Activated T-helper 9 cell treated with anti-CD3 and anti-CD28 coated beads, Interleukin-2, amount 50 U/mL, for 16 hours (primary cell): Measurements from ENCODE around the gene WNT7A.

Source experiments
- DNase-seq: peaks from one replicate; pipeline ENCODE4 v3.0.0-alpha.2; 2020; ENCODE audit warnings: low read depth

The WNT7A gene

GRCh38 chr3:13845806-13846205 lies 34.1 kb downstream of the WNT7A start:
- DNase-seq: no peak

GRCh38 chr3:13844911-13845310 lies 35.0 kb downstream of the WNT7A start:
- DNase-seq: no peak

- no peak for DNase-seq
Observed at GRCh38 chr3:13844286-13844685, 35.6 kb downstream of the WNT7A start.

GRCh38 chr3:13843351-13843750 lies 36.5 kb downstream of the WNT7A start:
- DNase-seq: no peak

- DNase-seq: no peak
Observed at GRCh38 chr3:13842226-13842625, 37.6 kb downstream of the WNT7A start.

- no peak for DNase-seq
Observed at GRCh38 chr3:13841826-13842225, 38.0 kb downstream of the WNT7A start.

GRCh38 chr3:13841141-13841540 lies 38.7 kb downstream of the WNT7A start:
- no peak for DNase-seq

GRCh38 chr3:13840456-13840855 lies 39.4 kb downstream of the WNT7A start:
- no peak for DNase-seq

GRCh38 chr3:13839726-13840340 lies 40.0 kb downstream of the WNT7A start:
- no peak for DNase-seq

GRCh38 chr3:13839253-13839652 lies 40.6 kb downstream of the WNT7A start:
- no peak for DNase-seq

GRCh38 chr3:13838421-13838820 lies 41.5 kb downstream of the WNT7A start:
- DNase-seq: no peak

- DNase-seq: no peak
Observed at GRCh38 chr3:13837751-13838150, 42.1 kb downstream of the WNT7A start.

- DNase-seq: no peak
Observed at GRCh38 chr3:13836658-13837587, 42.9 kb downstream of the WNT7A start.

GRCh38 chr3:13835246-13835645 lies 44.6 kb downstream of the WNT7A start:
- no peak for DNase-seq

GRCh38 chr3:13834258-13835035 lies 45.4 kb downstream of the WNT7A start:
- DNase-seq: no peak

GRCh38 chr3:13833506-13834257 lies 46.2 kb downstream of the WNT7A start:
- DNase-seq: no peak

- no peak for DNase-seq
Observed at GRCh38 chr3:13832130-13832529, 47.7 kb downstream of the WNT7A start.

GRCh38 chr3:13831386-13831996 lies 48.4 kb downstream of the WNT7A start:
- DNase-seq: no peak

GRCh38 chr3:13829311-13829710 lies 50.6 kb downstream of the WNT7A start:
- DNase-seq: no peak

GRCh38 chr3:13828501-13829265 lies 51.2 kb downstream of the WNT7A start:
- DNase-seq: no peak

GRCh38 chr3:13827699-13828098 lies 52.2 kb downstream of the WNT7A start:
- no peak for DNase-seq
